HepG2 (cell line): ENCODE measurements around the gene STARD10. TPM values are rescaled to one million over a fixed set of nuclear protein-coding genes. Genes with fewer than 3 reads are reported as not detected.

Experiments used
- AFF4 ChIP-seq: sonication (generic); formaldehyde crosslinking; IDR thresholded peaks from 2 replicates; pipeline ENCODE4 v1.4.0; 2020; ENCODE audit warnings: missing genetic modification reagents
- CHD2 ChIP-seq: IDR thresholded peaks from 2 replicates; pipeline ENCODE4 v1.6.1; 2011; ENCODE audit warnings: low read depth, low read length, improper control_type of control experiment
- E2F5 ChIP-seq: sonication (generic); formaldehyde crosslinking; conservative IDR thresholded peaks from 2 replicates; pipeline ENCODE4 v1.4.0; 2020; ENCODE audit warnings: missing genetic modification reagents
- GLI4 ChIP-seq: sonication (generic); formaldehyde crosslinking; IDR thresholded peaks from 2 replicates; pipeline ENCODE4 v1.5.1; 2020; ENCODE audit warnings: missing genetic modification reagents, mild to moderate bottlenecking, moderate library complexity, borderline replicate concordance
- HOXA3 ChIP-seq: sonication (generic); formaldehyde crosslinking; IDR thresholded peaks from 2 replicates; pipeline ENCODE4 v1.5.0; 2020; ENCODE audit warnings: missing genetic modification reagents
- MEIS2 ChIP-seq: sonication (generic); formaldehyde crosslinking; IDR thresholded peaks from 2 replicates; pipeline ENCODE4 v1.9.0; 2021; ENCODE audit warnings: mild to moderate bottlenecking, missing genetic modification reagents
- PHF5A ChIP-seq: IDR thresholded peaks from one replicate; pipeline ENCODE4 v1.6.1; 2018; ENCODE audit warnings: low read depth, missing genetic modification reagents; ENCODE audit not compliant: unreplicated experiment
- PPARG ChIP-seq: conservative IDR thresholded peaks from 2 replicates; pipeline ENCODE4 v1.6.1; 2016; ENCODE audit warnings: missing biosample characterization, missing genetic modification reagents
- RBAK ChIP-seq: sonication (generic); formaldehyde crosslinking; IDR thresholded peaks from 2 replicates; pipeline ENCODE4 v1.5.1; 2020; ENCODE audit warnings: mild to moderate bottlenecking, missing genetic modification reagents
- RFX1 ChIP-seq: fragments of 450-650 bp; IDR thresholded peaks from 2 replicates; pipeline ENCODE4 v1.6.1; 2017
- SALL2 ChIP-seq: sonication (generic); formaldehyde crosslinking; IDR thresholded peaks from 2 replicates; pipeline ENCODE4 v1.8.1; 2023; ENCODE audit warnings: mild to moderate bottlenecking, missing genetic modification reagents, inconsistent platforms
- ZBTB26 ChIP-seq: IDR thresholded peaks from 2 replicates; pipeline ENCODE4 v1.6.1; 2016; ENCODE audit warnings: missing compliant biosample characterization, missing genetic modification reagents, borderline replicate concordance
- ZC3H4 ChIP-seq: sonication (generic); formaldehyde crosslinking; IDR thresholded peaks from 2 replicates; pipeline ENCODE4 v1.4.0; 2020; ENCODE audit warnings: missing genetic modification reagents, borderline replicate concordance
- ZNF274 ChIP-seq: sonication (generic); formaldehyde crosslinking; IDR thresholded peaks from 2 replicates; pipeline ENCODE4 v1.5.1; 2020; ENCODE audit warnings: mild to moderate bottlenecking, missing genetic modification reagents
- ZNF296 ChIP-seq: sonication (generic); formaldehyde crosslinking; conservative IDR thresholded peaks from 2 replicates; pipeline ENCODE4 v1.5.0; 2020; ENCODE audit warnings: mild to moderate bottlenecking, missing genetic modification reagents
- ZNF326 ChIP-seq: sonication (generic); formaldehyde crosslinking; IDR thresholded peaks from 2 replicates; pipeline ENCODE4 v1.4.0; 2020; ENCODE audit warnings: missing genetic modification reagents, borderline replicate concordance
- ZNF329 ChIP-seq: sonication (generic); formaldehyde crosslinking; IDR thresholded peaks from 2 replicates; pipeline ENCODE4 v1.9.0; 2021; ENCODE audit warnings: low read depth, mild to moderate bottlenecking, missing genetic modification reagents
- ZNF549 ChIP-seq: sonication (generic); formaldehyde crosslinking; IDR thresholded peaks from 2 replicates; pipeline ENCODE4 v1.5.0; 2020; ENCODE audit warnings: missing genetic modification reagents
- ZNF614 ChIP-seq: IDR thresholded peaks from 2 replicates; pipeline ENCODE4 v1.6.1; 2018; ENCODE audit warnings: missing biosample characterization, missing genetic modification reagents, inconsistent platforms, borderline replicate concordance
- polyA plus RNA-seq, 8 experiments: library from polyadenylated mRNA; depleted of rRNA in 3 of 8; stranded (reverse) in 7 of 8; unstranded in 1 of 8; fragments of >200 nt; fragmentation: Illumina TruSeq in 4 of 8; extraction: Trizol in 4 of 8; gene quantifications; 2 replicates each; pipeline versions ENCODE4 v1.2.1 to v1.2.3, GENCODE V29; 2011 to 2016; ENCODE audit warnings: low read depth in 4 of 8, missing spikeins in 1 of 8, mixed read lengths in 1 of 8; ENCODE audit not compliant: insufficient read depth in 1 of 8
- total RNA-seq, 5 experiments: library from RNA; depleted of rRNA; stranded (reverse); fragments of >200 nt; fragmentation: Illumina TruSeq; extraction: Trizol; gene quantifications; 2 replicates each; pipeline ENCODE4 v1.2.3, GENCODE V29; 2016; ENCODE audit warnings: low read depth in 1 of 5
- TF ChIP-seq, protein P1 (sequence below): sonication (generic); formaldehyde crosslinking; IDR thresholded peaks from 2 replicates; pipeline ENCODE4 v1.4.0; 2020; ENCODE audit warnings: missing genetic modification reagents

The STARD10 gene
- total and polyA plus RNA-seq, 2 of the 13 experiments (the other 11 are each of a cell fraction or from before 2014, with no cell fraction given) = 260 to 341 TPM

DNA sequence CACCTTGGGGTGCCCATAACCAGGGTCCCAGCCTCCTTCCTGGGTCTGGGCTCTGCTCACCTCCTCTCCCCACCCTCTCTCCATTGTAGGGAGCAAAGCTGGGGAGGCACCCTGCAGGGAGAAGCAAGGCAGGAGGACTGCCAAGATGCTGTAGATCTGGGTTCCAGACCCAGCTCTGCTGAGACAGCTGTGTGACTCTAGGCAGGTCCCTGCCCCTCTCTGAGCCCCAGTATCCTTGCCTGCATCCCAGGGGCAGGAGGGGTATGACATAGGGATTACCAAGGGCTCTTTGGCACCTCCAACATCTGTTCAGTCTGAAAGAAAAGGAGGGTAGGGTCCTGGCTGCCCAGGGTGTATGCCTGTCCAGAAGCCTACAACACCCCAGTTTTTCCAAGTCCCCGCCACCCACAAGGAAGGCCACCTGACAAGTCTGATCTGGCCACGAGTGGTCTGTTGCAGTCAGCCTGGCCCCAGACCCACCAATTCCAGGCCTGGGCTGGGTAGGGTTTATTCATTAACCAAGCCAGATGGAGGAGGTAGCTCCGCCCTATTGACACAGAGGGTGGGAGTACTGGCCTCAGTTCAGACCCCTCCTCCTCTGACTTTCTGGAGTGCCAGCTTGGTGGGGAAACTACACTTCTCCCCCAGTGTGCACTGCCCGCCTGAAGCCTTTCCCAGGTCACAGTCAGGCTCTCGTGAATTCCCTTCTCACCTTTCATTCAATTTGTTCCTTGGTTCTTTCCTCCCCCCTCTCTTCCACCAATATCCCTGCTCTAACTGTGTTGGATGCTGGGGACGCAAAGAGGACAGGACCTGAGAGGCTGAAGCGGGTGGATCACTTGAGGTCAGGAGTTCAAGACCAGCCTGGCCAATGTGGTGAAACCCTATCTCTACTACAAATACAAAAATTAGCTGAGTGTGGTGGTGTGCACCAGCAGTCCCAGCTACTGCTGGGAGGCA lies 15.0 kb downstream of the STARD10 start (continued):
- TF ChIP-seq AFF4 (CRISPR knock-in tag) (no peak), PPARG (CRISPR knock-in tag) (no peak), PHF5A (CRISPR knock-in tag) (no peak), ZNF296 (CRISPR knock-in tag) (no peak), MEIS2 (CRISPR knock-in tag) (peak; percentile 61; the same call in 1 of the 2 replicates), ZBTB26 (peak; percentile 66; the same call in 1 of the 2 replicates), ZNF329 (no peak), ZNF614 (CRISPR knock-in tag) (0 out of 2 replicates have a peak, but pooled peaks have one; percentile 58), HOXA3 (no peak), ZNF326 (CRISPR knock-in tag) (no peak), CHD2 (no peak), RFX1 (no peak), ZNF549 (CRISPR knock-in tag) (no peak), ZC3H4 (no peak), SALL2 (CRISPR knock-in tag) (0 out of 2 replicates have a peak, but pooled peaks have one; percentile 17), GLI4 (CRISPR knock-in tag) (no peak), E2F5 (CRISPR knock-in tag) (0 out of 2 replicates have a peak, but pooled peaks have one; percentile 65), ZNF274 (CRISPR knock-in tag) (no peak), RBAK (CRISPR knock-in tag) (no peak)
- TF ChIP-seq, protein P1, sequence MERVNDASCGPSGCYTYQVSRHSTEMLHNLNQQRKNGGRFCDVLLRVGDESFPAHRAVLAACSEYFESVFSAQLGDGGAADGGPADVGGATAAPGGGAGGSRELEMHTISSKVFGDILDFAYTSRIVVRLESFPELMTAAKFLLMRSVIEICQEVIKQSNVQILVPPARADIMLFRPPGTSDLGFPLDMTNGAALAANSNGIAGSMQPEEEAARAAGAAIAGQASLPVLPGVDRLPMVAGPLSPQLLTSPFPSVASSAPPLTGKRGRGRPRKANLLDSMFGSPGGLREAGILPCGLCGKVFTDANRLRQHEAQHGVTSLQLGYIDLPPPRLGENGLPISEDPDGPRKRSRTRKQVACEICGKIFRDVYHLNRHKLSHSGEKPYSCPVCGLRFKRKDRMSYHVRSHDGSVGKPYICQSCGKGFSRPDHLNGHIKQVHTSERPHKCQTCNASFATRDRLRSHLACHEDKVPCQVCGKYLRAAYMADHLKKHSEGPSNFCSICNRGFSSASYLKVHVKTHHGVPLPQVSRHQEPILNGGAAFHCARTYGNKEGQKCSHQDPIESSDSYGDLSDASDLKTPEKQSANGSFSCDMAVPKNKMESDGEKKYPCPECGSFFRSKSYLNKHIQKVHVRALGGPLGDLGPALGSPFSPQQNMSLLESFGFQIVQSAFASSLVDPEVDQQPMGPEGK (CRISPR knock-in tag) = peak; percentile 92
